GM21526 (cell line): ENCODE results near the gene ABCG2.

Experiments used
- ATAC-seq: cut with Tn5 transposase; IDR thresholded peaks from one replicate; pipeline ENCODE4 v1.9.1; 2021; ENCODE audit warnings: moderate library complexity; ENCODE audit not compliant: unreplicated experiment, low FRiP score

Gene ABCG2

DNA sequence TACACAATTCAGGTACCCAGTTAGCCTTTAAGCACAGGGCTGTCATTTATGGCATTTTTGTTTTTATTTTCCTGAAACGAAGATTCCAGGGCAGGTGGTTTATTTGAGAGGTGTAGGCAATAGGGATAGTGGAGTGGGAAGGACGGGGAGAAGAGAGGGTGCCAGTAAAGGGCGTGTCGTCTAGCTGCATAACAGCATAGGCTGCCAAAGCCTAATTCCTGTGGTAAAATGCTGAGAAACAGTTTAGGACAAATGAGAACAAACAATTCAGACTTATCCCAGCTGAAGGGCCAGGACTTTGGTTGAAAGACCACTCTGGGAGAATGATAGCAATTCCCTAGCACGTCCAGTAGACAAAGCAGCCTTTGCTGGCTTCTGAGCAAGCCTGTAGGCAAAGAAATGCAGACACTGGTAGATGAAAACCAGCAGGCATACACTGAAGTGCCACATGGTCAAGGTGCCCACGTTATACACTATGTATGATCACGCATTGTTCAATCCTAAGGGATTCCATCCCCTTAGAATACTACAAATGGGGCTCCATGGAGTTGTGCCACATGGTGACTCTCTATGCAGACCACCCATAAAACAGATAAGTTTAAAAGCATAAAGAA, 80.4 kb downstream of the ABCG2 start:
- no peak for ATAC-seq

DNA sequence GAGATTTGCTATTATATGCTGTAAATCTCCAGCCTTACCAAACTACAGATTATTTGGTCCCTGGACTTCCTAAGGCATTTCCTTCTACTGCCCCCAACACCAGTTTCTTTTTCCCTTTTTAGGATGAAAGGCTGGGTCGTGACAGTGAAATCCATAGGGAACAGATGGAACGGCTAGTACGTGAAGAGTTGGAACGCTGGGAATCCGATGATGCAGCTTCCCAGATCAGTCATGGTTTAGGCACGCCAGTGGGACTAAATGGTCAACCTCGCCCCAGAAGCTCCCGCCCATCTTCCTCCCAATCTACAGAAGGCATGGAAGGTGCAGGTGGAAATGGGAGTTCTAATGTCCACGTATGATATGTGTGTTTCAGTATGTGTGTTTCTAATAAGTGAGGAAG, 83.1 kb downstream of the ABCG2 start:
- ATAC-seq, result no peak

DNA sequence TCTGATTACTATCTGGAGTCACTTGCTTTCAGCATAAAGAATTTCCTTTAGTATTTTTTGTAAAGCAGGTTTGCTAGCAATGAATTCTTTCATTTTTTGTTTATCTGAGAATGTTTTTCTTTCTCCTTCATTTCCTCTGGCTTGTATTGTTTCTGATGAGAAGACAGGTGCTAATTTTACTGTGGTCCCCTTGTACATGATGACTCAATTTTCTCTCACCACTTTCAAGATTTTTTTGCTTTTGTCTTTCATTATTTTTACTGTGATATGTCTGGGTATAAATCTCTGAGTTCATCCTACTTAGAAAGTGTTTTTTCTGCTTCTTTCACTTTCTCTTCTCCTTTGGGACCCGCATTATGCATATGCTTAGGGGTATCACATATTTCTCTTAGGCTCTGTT, 88.4 kb downstream of the ABCG2 start:
- ATAC-seq, result no peak

DNA sequence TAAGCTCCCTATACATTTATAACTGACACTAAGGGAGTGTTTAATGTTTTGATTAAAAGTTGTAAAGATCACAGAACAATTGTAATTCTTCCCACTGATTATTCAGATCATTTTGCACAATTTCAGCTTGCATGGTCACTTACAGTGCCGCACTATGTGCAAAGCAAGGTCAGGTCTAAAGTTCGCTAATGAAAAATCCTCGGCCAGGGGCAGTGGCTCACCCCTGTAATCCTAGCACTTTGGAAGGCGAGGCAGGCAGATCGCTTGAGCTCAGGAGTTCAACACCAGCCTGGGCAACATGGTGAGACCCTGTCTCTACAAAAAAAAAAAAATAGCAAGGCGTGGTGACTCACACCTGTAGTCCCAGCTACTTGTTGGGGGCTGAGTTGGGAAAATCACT, 94.0 kb downstream of the ABCG2 start:
- no peak for ATAC-seq

DNA sequence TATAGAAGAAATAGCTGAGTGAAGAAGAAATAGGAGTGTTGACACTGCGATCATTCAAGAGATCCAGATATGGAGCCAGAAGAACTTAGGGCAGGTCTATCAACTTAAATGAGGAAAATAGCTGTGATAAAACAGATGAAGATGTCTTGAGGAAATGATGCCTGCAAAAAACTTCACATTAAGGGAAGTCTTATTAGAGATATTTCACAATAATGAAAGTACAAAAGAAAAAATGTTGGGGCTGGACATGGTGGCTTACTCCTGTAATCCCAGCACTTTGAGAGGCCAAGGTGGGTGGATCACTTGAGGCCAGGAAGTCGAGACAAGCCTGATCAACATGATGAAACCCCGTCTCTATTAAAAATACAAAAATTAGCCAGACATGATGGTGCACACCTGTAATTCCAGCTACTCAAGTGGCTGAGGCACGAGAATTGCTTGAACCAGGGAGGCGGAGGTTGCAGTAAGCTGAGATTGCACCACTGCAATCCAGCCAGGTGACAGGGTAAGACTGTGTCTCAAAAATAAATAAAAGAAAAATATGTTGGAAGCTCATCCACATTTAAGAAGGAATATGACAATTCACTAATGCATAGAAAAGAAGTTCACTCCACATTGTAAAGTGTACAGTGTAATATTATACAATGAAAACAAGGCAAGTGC, 94.7 kb downstream of the ABCG2 start:
- no peak for ATAC-seq

DNA sequence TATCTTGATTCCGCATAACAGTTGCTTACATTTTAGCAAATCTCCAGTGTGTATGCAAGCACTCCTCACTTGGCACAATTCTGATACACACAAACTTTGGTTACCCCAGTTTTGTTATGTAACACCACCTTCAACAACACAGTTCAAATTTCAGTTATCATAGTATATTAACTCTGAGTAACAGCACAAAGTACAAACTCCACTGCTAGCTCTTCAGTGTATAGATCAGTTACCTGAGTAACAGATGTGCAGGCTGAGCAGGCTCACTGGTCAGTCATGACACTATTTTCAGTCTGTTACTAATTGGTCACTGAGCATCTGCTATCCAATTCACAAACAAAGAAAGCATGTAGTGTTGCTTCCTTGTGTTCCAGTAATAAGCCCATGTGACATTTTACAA, 95.6 kb downstream of the ABCG2 start:
- ATAC-seq, result no peak

DNA sequence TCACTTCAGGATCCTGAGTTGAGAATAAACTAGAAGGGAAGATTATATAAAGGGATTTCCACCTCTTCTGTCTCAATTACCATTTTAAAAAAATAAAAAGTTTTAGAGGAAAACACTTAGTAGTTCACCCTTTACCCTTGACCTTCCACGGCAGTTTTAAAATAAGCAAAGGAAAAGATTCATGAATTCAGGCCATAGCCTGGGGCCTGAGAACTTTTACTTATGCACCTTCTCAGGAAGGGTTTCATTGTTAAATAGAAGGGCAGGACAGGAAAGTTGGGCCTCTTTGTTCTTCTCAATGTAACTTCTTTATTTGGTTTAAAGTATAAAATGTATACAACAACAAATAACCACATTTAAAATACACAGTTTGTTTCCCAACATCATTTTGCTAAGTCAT, 96.1 kb downstream of the ABCG2 start:
- no peak for ATAC-seq

DNA sequence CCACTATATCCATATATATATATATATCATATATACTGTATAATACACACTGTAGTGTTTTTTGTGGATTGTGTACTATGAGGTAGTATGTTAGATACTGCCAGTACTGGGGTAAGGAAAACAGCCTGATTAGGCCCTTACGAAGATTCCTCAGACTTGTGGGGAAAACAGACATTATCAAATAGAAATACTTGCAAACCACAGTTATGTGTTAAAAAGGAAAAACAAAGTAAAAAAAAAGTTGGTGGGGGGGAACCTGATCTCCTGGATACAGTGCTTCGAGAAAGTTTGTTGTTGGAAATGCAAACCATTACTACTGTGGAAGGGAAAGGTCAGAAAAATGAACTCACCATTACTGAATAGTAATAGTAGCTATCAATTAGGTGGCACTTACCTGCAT, 98.0 kb downstream of the ABCG2 start:
- ATAC-seq, result no peak

DNA sequence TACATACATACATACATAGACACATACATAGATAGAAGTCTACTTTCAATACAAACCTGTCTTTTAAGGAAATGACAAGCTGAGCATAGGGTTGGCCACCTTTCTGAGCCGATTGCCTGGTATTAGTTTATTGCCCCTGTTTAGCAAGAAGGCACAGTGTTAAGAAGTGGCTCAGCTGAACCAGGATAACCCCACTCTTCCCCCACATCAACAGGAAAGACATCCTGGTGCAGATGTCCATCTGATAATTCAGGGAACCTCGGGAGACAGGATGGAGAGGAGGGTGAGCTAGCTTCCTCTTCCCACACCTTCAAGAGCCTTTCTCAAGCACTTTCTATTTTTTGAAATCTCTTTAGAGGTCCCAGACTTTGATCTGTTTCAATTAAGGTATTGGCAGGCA, 98.7 kb downstream of the ABCG2 start:
- no peak for ATAC-seq

DNA sequence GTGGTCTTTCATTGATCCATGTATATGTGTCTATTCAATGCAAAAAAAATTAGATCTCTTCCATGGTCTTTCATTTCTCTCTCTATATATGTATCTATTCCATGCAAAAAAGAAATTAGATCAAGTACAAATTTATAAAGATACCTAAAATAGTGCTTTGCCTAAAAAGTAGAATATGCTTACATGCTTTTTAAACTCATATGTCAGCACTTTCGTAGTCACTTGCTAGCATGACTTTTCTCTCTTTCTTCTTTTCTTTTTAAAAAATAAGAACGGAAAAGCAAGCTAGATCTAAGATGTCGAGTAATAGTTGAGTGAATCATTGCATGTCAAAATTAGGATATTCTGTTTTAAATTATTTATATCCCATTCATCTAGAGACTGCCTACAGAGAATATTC, 100.1 kb downstream of the ABCG2 start:
- no peak for ATAC-seq

DNA sequence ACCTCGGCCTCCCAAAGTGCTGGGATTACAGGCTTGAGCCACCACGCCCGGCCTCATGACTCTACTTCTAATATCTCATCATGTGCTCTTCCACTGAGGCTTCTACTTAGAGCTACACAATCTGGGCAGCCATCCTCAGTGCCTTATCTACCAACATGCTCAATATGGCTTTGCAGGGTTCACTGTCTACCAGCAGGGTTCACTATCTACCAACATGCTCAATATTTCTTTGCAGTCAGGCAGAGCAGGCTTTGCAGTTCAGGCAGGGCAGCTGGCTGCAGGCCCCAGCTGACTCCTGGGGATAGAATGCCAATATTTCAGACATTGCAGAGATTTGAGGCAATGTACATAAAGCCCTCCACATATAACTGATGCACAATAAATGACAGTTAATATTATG, 103.5 kb downstream of the ABCG2 start:
- no peak for ATAC-seq

DNA sequence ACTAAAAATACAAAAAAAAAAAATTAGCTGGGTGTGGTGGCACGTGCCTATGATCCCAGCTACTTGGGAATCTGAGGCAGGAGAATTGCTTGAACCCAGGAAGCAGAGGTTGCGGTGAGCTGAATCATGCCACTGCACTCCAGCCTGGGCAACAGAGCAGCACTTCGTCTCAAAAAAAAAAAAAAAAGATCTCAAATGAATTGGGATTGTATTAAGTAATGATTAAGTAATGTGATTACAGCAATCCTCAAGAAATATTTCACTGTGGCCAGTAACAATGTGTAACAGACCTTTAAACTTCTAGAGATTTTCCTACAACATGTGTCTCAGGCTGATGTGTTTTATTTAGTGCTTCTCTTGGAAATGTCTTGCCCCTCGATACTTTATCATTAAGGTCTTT, 104.2 kb downstream of the ABCG2 start:
- ATAC-seq, result no peak

DNA sequence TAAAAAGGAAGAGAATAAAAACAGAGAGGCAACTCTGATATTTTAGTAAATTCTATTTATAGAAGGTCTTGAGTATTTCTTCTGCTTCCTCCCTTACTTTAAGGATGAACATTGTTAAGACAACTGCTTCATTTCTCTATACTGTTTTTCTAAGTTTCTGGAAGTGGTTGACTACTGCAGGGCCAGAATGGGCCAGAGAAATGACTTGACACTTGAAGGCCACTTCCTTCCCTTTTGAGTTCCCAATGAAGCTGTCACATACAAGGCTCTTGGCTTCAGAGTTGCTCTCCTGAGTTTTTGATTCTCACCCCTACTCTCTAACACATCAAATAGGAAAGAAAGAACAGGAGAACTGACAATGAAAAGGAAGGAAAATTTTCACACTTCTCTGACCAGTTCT, 113.4 kb downstream of the ABCG2 start:
- no peak for ATAC-seq

DNA sequence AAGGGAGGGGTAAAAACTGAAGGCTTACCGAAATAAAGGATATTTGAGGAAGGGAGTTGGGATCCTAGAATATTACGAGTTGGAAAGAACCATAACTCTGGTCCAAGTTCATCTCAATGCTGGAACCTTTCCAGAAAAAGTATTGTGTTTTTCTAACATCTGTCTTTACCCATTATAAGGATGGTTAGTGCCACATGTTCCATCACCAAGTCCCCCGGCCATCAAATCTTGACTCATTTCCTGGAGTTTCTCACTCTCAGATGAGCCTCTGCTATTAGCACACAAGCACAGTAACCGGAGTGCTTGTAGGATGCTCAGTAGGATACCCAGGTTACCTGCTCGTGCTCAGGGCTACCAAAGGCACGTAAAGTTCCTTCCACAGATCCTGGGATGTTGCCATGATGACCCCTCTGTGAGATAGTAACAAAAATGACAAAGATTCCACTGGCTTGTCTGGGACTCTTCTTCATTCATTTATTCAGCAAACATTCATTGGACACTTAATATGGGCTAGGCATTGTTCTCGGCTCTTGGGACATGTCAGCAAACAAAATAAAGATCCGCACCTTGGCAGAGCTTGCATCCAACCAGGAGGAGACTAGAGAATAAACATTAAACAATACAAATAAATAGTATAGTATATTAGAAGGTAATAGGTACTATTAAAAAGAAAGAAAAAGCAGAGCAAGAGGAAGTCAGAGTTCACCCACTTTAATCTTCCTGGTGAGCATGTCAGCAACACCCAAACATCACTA, 114.7 kb downstream of the ABCG2 start:
- ATAC-seq, result no peak

DNA sequence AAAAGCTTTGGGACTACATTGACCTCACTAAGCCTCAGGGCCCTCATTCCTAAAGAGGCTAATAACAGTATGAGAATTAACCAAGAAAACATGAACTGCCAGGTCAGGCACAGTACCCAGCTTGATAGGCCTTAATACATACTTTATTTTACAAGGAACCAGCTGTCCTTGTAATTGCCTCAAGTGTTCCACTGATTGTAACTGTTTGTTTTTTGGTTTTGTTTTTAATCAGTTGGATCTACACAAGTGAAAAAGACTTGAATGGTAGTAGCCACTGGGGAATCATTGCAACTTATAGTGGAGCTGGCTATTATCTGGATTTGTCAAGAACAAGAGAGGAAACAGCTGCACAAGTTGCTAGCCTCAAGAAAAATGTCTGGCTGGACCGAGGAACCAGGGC, 115.4 kb downstream of the ABCG2 start:
- no peak for ATAC-seq

DNA sequence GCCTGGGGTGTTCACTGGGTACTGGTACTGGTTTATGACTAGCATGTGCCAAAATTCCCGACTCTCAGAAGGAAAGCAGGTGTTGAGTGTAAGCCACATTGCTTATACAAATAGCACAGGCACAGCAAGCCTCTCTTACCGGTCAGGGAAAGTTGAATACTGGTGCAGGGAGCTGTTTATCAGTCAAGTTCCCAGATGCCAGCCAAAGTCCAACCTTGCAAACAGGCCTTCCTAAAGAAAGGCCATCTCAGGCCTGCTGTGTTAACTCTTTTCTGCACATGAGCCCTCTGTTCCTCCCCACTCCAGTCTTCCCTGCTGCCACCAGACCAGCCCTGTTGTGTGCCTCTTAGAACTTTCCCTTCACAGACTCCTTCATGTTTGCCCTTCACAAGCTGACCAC, 116.8 kb downstream of the ABCG2 start:
- no peak for ATAC-seq

DNA sequence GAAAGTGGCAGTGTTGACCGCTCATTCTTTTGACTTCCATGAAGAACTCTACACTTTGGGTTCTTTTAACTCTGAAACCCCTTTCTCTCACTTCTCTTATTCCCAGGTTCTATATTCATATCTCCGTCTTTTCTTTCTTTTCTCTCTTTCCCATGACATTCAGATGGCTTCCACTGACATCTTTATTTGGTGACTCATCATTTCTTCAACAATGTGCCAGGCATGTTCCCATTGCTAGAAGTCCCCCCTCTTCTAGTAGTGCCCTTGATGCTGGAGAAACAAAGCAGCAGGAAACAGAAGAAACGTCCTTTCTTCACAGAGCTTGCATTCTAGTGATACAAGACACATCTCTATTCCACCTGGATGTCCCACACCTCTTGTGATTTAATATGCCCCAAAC, 117.7 kb downstream of the ABCG2 start:
- no peak for ATAC-seq
